ENCODE results near the gene RFLNA.

DNA sequence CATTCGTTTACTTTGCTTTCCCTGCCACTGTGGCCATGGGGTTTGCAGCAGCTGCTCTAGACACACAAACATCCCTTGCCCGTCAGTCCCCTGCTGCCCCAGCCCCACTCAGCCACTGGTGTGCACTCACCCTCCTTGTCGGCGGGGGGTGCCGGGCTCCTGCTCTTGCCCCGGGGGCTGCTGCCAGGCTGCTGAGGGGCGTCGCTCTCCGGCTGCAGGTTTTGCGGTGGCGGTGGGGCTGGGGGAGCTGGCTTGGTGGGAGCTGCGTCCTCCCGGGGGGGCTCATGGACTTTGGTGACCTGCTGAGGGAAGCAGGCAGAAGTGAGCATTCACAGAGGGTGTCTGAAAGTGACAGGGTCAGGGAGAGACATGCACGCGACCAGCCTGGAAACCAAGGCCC lies 67.1 kb downstream of the RFLNA start:
- TF ChIP-seq, protein P1, sequence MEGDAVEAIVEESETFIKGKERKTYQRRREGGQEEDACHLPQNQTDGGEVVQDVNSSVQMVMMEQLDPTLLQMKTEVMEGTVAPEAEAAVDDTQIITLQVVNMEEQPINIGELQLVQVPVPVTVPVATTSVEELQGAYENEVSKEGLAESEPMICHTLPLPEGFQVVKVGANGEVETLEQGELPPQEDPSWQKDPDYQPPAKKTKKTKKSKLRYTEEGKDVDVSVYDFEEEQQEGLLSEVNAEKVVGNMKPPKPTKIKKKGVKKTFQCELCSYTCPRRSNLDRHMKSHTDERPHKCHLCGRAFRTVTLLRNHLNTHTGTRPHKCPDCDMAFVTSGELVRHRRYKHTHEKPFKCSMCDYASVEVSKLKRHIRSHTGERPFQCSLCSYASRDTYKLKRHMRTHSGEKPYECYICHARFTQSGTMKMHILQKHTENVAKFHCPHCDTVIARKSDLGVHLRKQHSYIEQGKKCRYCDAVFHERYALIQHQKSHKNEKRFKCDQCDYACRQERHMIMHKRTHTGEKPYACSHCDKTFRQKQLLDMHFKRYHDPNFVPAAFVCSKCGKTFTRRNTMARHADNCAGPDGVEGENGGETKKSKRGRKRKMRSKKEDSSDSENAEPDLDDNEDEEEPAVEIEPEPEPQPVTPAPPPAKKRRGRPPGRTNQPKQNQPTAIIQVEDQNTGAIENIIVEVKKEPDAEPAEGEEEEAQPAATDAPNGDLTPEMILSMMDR (IDR thresholded peaks at IDR 0.05) = no peak
- TF ChIP-seq POLR2A (IDR thresholded peaks at IDR 0.05) (no peak), POLR2AphosphoS5 (IDR thresholded peaks at IDR 0.05) (no peak), EP300 (IDR thresholded peaks at IDR 0.05) (no peak)

All from sigmoid colon (tissue), 4 donors.